Suprapubic skin (tissue), 4 donors: ENCODE data around the gene COQ10A. TPM values are rescaled to one million over a fixed set of nuclear protein-coding genes. Genes with fewer than 3 reads are reported as not detected.

Source experiments
- DNase-seq, 2 donors: peaks; one replicate each; pipeline ENCODE4 v3.0.0-alpha.2; 2019; ENCODE audit warnings: low spot score in 2 of 2
- H3K27ac ChIP-seq: fragments of 200-600 bp; sonication (generic); one replicate; pipeline ENCODE4 v1.5.1; 2019
- H3K27me3 ChIP-seq: fragments of 200-600 bp; sonication (generic); one replicate; pipeline ENCODE4 v1.5.1; 2019
- H3K36me3 ChIP-seq: fragments of 200-600 bp; sonication (generic); one replicate; pipeline ENCODE4 v1.5.1; 2019
- H3K4me1 ChIP-seq: fragments of 200-600 bp; sonication (generic); one replicate; pipeline ENCODE4 v1.5.1; 2019
- H3K4me3 ChIP-seq: fragments of 200-600 bp; sonication (generic); one replicate; pipeline ENCODE4 v1.5.1; 2019; ENCODE audit warnings: mild to moderate bottlenecking
- H3K9me3 ChIP-seq: fragments of 200-600 bp; sonication (generic); one replicate; pipeline ENCODE4 v1.5.1; 2019
- EP300 ChIP-seq: sonication (generic); formaldehyde crosslinking; IDR thresholded peaks from one replicate; pipeline ENCODE4 v1.6.1; 2017; ENCODE audit warnings: antibody characterized with exemption
- POLR2A ChIP-seq, 2 donors: fragments of 450-650 bp; IDR thresholded peaks; one replicate each; pipeline ENCODE4 v1.6.1; 2017; ENCODE audit warnings: antibody characterized with exemption in 2 of 2, mild to moderate bottlenecking in 2 of 2, moderate library complexity in 2 of 2
- POLR2AphosphoS5 ChIP-seq, 3 donors: sonication (generic); formaldehyde crosslinking; IDR thresholded peaks; one replicate each; pipeline ENCODE4 v1.6.1; 2017; ENCODE audit warnings: antibody characterized with exemption in 3 of 3
- WGBS: methylation state at CpG from one replicate; pipeline ENCODE4 v1.1.5; 2018; 5-methylcytosine and 5-hydroxymethylcytosine counted together
- total RNA-seq, 4 donors: library from RNA; depleted of rRNA; stranded (reverse); fragments of >200 nt; gene quantifications; one replicate each; pipeline ENCODE4 v1.1.0, GENCODE V29; 2016
- TF ChIP-seq, protein P1 (sequence below), 2 donors: fragments of 200-600 bp in 1 of 2; fragments of 450-650 bp in 1 of 2; sonication (generic) in 1 of 2; IDR thresholded peaks; one replicate each; pipeline ENCODE4 v1.5.1; 2016 to 2019; ENCODE audit warnings: antibody characterized with exemption in 2 of 2, mild to moderate bottlenecking in 1 of 2, moderate library complexity in 1 of 2

COQ10A gene
- total RNA-seq, 4 donors from 2014 or later, result 3.4 to 17.0 (median 7.6) TPM

DNA sequence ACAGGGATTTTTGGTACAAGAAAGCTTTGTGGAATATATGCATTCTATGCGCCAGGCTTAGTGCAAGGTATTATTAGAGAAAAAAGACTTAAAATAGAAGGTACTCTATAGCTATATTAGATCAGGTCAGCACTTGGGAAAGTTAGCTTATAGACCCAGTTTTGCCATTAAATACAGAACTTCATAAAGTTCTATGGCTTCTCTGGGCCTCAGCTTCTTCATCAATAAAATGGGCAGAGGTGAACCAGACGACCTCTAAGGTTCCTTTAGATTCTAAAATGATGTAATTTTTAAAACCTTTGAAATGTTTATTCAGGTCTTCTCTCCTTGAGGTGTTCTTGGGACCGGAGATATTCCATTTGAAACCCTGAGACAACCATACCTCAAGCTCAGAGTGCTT is 42.0 kb downstream of the COQ10A start:
- no peaks in the 10 kb centered on the region for H3K27me3 ChIP-seq
- no peak overlapping the region for H3K27ac ChIP-seq
- DNase-seq, result no peak
- H3K36me3 ChIP-seq, result peaks cover 55% of the 10 kb centered on the region
- H3K4me1 ChIP-seq, result no peaks in the 10 kb centered on the region
- no peaks in the 10 kb centered on the region for H3K9me3 ChIP-seq
- WGBS, result 92% methylated on average over 3 of the region's 3 CpGs
- TF ChIP-seq, protein P1, sequence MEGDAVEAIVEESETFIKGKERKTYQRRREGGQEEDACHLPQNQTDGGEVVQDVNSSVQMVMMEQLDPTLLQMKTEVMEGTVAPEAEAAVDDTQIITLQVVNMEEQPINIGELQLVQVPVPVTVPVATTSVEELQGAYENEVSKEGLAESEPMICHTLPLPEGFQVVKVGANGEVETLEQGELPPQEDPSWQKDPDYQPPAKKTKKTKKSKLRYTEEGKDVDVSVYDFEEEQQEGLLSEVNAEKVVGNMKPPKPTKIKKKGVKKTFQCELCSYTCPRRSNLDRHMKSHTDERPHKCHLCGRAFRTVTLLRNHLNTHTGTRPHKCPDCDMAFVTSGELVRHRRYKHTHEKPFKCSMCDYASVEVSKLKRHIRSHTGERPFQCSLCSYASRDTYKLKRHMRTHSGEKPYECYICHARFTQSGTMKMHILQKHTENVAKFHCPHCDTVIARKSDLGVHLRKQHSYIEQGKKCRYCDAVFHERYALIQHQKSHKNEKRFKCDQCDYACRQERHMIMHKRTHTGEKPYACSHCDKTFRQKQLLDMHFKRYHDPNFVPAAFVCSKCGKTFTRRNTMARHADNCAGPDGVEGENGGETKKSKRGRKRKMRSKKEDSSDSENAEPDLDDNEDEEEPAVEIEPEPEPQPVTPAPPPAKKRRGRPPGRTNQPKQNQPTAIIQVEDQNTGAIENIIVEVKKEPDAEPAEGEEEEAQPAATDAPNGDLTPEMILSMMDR (IDR thresholded peaks at IDR 0.05), result no peak
- TF ChIP-seq POLR2AphosphoS5 (IDR thresholded peaks at IDR 0.05), result no peak
- no peak for TF ChIP-seq EP300
- TF ChIP-seq POLR2A (IDR thresholded peaks at IDR 0.05), result no peak
- no peak overlapping the region for H3K4me3 ChIP-seq

DNA sequence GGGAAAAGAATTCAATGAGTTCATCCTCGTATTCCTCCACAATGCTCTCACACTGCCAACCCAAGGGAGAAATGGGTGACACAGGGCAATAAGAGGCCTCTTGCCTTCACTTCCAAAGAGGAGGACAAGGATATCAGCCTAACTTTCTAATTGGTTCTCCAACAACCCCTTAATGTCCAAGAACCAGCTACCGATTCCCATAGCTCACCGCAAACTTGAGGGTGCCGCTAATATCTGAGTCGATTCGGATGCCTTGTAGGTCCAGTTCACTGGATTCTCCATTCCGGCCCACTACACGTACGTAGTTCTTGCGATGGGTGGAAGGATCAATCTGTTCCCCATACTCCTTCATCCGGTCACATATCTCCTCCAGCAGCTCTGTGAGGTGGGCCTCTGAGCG is 44.3 kb downstream of the COQ10A start:
- Histone ChIP-seq H3K27me3 (no peaks in the 10 kb centered on the region), H3K27ac (no peak overlapping the region), H3K9me3 (no peaks in the 10 kb centered on the region), H3K4me1 (peaks cover 12% of the 10 kb centered on the region), H3K36me3 (peaks cover 48% of the 10 kb centered on the region), H3K4me3 (no peak overlapping the region)
- WGBS, result 92% methylated on average over 12 of the region's 12 CpGs
- no peak for DNase-seq
- TF ChIP-seq EP300 (no peak), POLR2AphosphoS5 (IDR thresholded peaks at IDR 0.05) (no peak), POLR2A (IDR thresholded peaks at IDR 0.05) (no peak)
- TF ChIP-seq, protein P1 (IDR thresholded peaks at IDR 0.05), result no peak

DNA sequence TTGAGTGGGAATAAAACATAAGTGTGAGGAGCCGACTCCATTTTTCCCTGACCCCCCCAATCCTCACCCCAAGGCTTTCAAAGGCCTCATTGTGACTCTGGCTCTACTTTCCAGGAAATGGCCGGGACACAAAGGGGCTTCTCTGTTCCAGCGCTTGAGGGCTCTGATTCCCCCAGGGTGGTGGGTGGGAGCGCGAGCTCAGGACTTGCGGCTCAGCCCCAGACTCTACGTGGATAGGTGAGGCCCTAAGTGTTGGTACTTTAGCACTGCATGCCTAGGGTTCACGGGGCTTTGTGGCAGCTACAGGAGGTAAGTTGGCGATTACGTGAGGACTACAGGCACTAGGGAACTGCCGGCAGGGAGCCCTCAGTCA is 48.5 kb downstream of the COQ10A start:
- TF ChIP-seq EP300 (no peak), POLR2AphosphoS5 (IDR thresholded peaks at IDR 0.05) (no peak)
- H3K4me3 ChIP-seq, result peak overlapping the region; percentile 79
- 1% methylated on average over 10 of the region's 11 CpGs for WGBS
- H3K9me3 ChIP-seq, result no peaks in the 10 kb centered on the region
- no peaks in the 10 kb centered on the region for H3K27me3 ChIP-seq
- H3K36me3 ChIP-seq, result peaks cover 40% of the 10 kb centered on the region
- DNase-seq, result peak in 1 of 2 donors; percentile 60
- H3K27ac ChIP-seq, result peak overlapping the region; percentile 95
- H3K4me1 ChIP-seq, result peaks cover 18% of the 10 kb centered on the region

DNA sequence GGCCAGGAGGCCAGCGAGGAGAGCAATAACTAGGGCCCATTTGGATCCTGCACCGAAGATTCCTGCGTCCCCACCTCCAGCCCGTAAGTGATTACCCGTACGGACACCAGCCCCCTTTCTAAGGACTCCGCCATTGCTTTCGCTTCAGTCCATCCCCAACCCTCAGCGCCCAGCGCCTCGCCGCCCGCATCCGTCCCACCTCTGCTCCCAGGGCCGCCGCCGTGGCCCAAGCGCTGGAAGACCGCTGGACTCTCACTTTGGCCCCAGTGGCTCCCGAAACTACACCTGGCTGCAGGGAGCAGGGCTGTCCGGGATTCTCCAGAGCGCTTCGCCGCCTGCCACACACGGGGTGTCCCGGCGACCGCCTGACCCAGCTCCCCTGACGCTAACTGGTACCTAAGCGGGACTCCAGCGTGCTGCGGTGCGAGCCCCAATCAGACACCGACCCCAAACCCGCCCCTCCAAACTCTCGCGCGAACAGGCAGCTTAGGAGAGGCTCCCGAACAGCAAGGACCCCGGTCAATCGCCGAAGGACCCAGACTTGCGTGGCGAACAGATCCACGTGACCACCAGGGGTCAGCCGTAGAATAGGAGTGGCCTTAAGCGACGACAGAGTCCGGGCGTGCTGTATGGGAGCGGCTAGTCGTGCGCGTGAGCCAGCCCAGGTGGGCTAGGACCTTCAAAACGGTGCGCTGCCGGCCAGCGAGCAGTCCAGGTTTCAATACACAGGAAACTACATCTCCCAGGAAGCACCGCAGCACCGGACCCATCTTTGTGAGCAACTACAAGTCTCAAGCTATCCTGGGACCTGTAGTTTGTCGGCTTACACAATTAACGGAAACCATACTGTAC is 49.1 kb downstream of the COQ10A start, which contains the start of gene CNPY2:
Gene CNPY2, minus strand, starts transcription at position 367 of the 852 bp plus-strand sequence. CDS start 771 bp downstream, outside the sequence.
- Histone ChIP-seq H3K27me3 (no peaks in the 10 kb centered on the region), H3K36me3 (peaks cover 36% of the 10 kb centered on the region), H3K9me3 (no peaks in the 10 kb centered on the region), H3K4me1 (peaks cover 18% of the 10 kb centered on the region), H3K4me3 (peak within 1 kb of the TSS; percentile 79), H3K27ac (peak within 1 kb of the TSS; percentile 95)
- TF ChIP-seq POLR2AphosphoS5 (IDR thresholded peaks at IDR 0.05) (peak in 1 of 3 donors; percentile 83), POLR2A (IDR thresholded peaks at IDR 0.05) (peak; percentile 69 to 75)
- TF ChIP-seq, protein P1 (IDR thresholded peaks at IDR 0.05), result no peak
- DNase-seq, result peak; percentile 98
- WGBS, result under 1% methylated on average over 38 of the region's 62 CpGs

DNA sequence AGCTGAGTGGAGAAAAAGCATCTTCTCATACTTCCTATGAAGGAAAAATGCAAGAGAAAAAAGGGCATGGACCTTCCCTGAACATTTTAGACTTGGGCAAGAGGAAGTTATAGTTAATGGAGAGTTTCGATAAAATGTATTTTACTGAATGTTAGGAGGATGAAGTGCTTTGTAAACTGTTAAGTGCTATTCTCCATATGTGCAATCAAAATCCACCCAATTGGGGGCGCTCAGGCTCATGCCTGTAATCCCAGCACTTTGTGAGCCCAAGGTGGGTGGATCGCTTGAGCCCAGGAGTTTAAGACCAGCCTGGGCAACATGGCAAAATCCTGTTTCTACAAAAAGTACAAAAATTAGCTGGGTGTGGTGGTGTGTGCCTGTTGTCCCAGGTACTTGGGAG is 50.9 kb downstream of the COQ10A start:
- Histone ChIP-seq H3K9me3 (no peaks in the 10 kb centered on the region), H3K4me1 (peaks cover 18% of the 10 kb centered on the region), H3K4me3 (no peak overlapping the region), H3K36me3 (peaks cover 38% of the 10 kb centered on the region), H3K27ac (no peak overlapping the region), H3K27me3 (no peaks in the 10 kb centered on the region)
- WGBS, result 93% methylated on average over 3 of the region's 3 CpGs
- TF ChIP-seq EP300 (no peak), POLR2A (IDR thresholded peaks at IDR 0.05) (no peak), POLR2AphosphoS5 (IDR thresholded peaks at IDR 0.05) (no peak)
- TF ChIP-seq, protein P1 (IDR thresholded peaks at IDR 0.05), result no peak
- DNase-seq, result no peak

Other genes starting within 250 kb of the COQ10A start
- 10 to 100 TPM in 1 of 4 donors, 1 to 10 TPM in 3; 3.2 to 10.5 (median 3.8) TPM for gene IKZF4, start 245.9 kb upstream of the COQ10A start, total RNA-seq
- 1,000 to 10,000 TPM in 2 of 4 donors, 100 to 1,000 TPM in 2; 600 to 3,046 (median 910) TPM for gene RPS26, start 225.0 kb upstream of the COQ10A start, total RNA-seq
- 100 to 1,000 TPM; 147 to 226 (median 181) TPM for gene ERBB3, start 186.8 kb upstream of the COQ10A start, total RNA-seq
- 100 to 1,000 TPM; 103 to 153 (median 117) TPM for gene PA2G4, start 162.4 kb upstream of the COQ10A start, total RNA-seq
- gene RPL41, start 150.3 kb upstream of the COQ10A start, total RNA-seq, result 1,000 to 10,000 TPM; 2,523 to 6,346 (median 5,689) TPM
- gene ZC3H10, start 148.7 kb upstream of the COQ10A start, total RNA-seq, result 1 to 10 TPM; 2.1 to 5.6 (median 3.4) TPM
- gene ESYT1, start 138.7 kb upstream of the COQ10A start, total RNA-seq, result 100 to 1,000 TPM in 2 of 4 donors, 10 to 100 TPM in 2; 73.1 to 128 (median 103) TPM
- 10 to 100 TPM; 28.3 to 37.4 (median 28.5) TPM for gene MYL6B, start 114.4 kb upstream of the COQ10A start, total RNA-seq
- 1,000 to 10,000 TPM in 1 of 4 donors, 100 to 1,000 TPM in 3; 773 to 1,142 (median 915) TPM for gene MYL6, start 108.6 kb upstream of the COQ10A start, total RNA-seq
- 100 to 1,000 TPM in 2 of 4 donors, 10 to 100 TPM in 2; 53.6 to 137 (median 85.9) TPM for gene SMARCC2, start 77.5 kb upstream of the COQ10A start, total RNA-seq
- gene RNF41, start 45.0 kb upstream of the COQ10A start, total RNA-seq, result 10 to 100 TPM; 28.4 to 60.6 (median 35.8) TPM
- gene NABP2, start 42.6 kb upstream of the COQ10A start, total RNA-seq, result 10 to 100 TPM; 13.3 to 23.7 (median 20.1) TPM
- 1 to 10 TPM in 2 of 4 donors, not detected in 2; 1.3 to 2.4 TPM for gene SLC39A5, start 36.9 kb upstream of the COQ10A start, total RNA-seq
- 10 to 100 TPM; 20.3 to 33.6 (median 24.6) TPM for gene ANKRD52, start 8.6 kb upstream of the COQ10A start, total RNA-seq
- gene CS, start 33.4 kb downstream of the COQ10A start, total RNA-seq, result 100 to 1,000 TPM; 176 to 218 (median 179) TPM
- 10 to 100 TPM; 36.4 to 51.4 (median 42.4) TPM for gene CNPY2, start 49.0 kb downstream of the COQ10A start, total RNA-seq
- 100 to 1,000 TPM in 1 of 4 donors, 10 to 100 TPM in 3; 27.2 to 141 (median 39.7) TPM for gene PAN2, start 67.1 kb downstream of the COQ10A start, total RNA-seq
- gene IL23A, start 71.9 kb downstream of the COQ10A start, total RNA-seq, result not detected
- gene STAT2, start 93.2 kb downstream of the COQ10A start, total RNA-seq, result 100 to 1,000 TPM in 3 of 4 donors, 10 to 100 TPM in 1; 93.8 to 182 (median 111) TPM
- gene APOF, start 95.9 kb downstream of the COQ10A start, total RNA-seq, result not detected
- 1 to 10 TPM; 5.4 to 7.1 (median 6.2) TPM for gene TIMELESS, start 182.5 kb downstream of the COQ10A start, total RNA-seq
- not detected for gene MIP, start 187.7 kb downstream of the COQ10A start, total RNA-seq
- gene SPRYD4, start 201.6 kb downstream of the COQ10A start, total RNA-seq, result 1 to 10 TPM; 2.8 to 4.8 (median 2.9) TPM
- gene GLS2, start 221.2 kb downstream of the COQ10A start, total RNA-seq, result 10 to 100 TPM in 2 of 4 donors, 1 to 10 TPM in 2; 7.9 to 23.9 (median 10.5) TPM